BJ (cell line): ENCODE data around the gene LRP5. TPM values are rescaled to one million over a fixed set of nuclear protein-coding genes. Genes with fewer than 3 reads are reported as not detected.

ENCODE experiments used
- CTCF ChIA-PET: fragments of 350-600 bp; formaldehyde crosslinking; extraction: SDS; loops from one replicate; lab custom pipeline; 2021; ENCODE audit warnings: antibody characterized with exemption, inconsistent platforms; lab: Yijun Ruan, JAX
- POLR2A ChIA-PET: fragments of 300-600 bp; sonication (Branson Sonifier 250); formaldehyde crosslinking; extraction: SDS; loops from one replicate; lab custom pipeline; 2021; ENCODE audit warnings: antibody characterized with exemption; lab: Charles Lee
- DNase-seq: peaks from one replicate; pipeline ENCODE4 v3.0.0-alpha.2; 2011; ENCODE audit warnings: low read depth
- H3K27me3 ChIP-seq: 2 replicates; pipeline ENCODE4 v1.6.0; 2011; ENCODE audit warnings: low read length; ENCODE audit not compliant: control insufficient read depth, insufficient read depth
- H3K36me3 ChIP-seq: 2 replicates; pipeline ENCODE4 v1.5.1; 2011; ENCODE audit warnings: low read length; ENCODE audit not compliant: control insufficient read depth, insufficient read depth
- H3K4me3 ChIP-seq: 2 replicates; pipeline ENCODE4 v1.5.1; 2011; ENCODE audit warnings: low read depth, mild to moderate bottlenecking, control low read depth, low read length
- polyA plus RNA-seq: library from polyadenylated mRNA; depleted of rRNA; stranded (reverse); fragments of >200 nt; gene quantifications from 2 replicates; pipeline ENCODE4 v1.2.3, GENCODE V29; 2011
- TF ChIP-seq, protein P1 (sequence below): IDR thresholded peaks from 2 replicates; pipeline ENCODE4 v1.5.1; 2011; ENCODE audit warnings: low read depth, mild to moderate bottlenecking, control low read depth, inconsistent platforms, low read length, moderate library complexity; ENCODE audit not compliant: insufficient read depth

LRP5 gene
- polyA plus RNA-seq, 1 experiment, result 11.5 TPM

DNA sequence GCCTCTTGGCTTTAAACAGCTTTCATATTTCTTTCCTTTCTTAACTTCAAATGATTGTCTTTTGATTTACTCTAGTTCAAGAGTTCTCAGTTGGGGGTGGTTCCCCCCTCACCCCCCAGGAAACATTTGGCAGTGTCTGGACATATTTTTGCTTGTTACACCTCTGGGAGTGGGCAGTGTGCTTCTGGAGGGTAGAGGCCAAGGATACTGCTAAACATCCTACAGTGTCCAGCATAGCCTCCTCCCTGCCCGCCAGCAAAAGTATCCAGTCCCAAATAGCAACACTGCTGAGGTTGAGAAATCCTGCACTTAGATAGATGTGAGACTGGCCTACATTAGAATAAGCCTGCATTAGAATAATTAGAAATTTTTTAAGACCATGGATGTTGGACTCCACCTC, 151.3 kb downstream of the LRP5 start:
- no peak for DNase-seq
- Histone ChIP-seq H3K27me3 (no peaks in the 10 kb centered on the region), H3K4me3 (no peak overlapping the region), H3K36me3 (no peaks in the 10 kb centered on the region)
- TF ChIP-seq, protein P1, sequence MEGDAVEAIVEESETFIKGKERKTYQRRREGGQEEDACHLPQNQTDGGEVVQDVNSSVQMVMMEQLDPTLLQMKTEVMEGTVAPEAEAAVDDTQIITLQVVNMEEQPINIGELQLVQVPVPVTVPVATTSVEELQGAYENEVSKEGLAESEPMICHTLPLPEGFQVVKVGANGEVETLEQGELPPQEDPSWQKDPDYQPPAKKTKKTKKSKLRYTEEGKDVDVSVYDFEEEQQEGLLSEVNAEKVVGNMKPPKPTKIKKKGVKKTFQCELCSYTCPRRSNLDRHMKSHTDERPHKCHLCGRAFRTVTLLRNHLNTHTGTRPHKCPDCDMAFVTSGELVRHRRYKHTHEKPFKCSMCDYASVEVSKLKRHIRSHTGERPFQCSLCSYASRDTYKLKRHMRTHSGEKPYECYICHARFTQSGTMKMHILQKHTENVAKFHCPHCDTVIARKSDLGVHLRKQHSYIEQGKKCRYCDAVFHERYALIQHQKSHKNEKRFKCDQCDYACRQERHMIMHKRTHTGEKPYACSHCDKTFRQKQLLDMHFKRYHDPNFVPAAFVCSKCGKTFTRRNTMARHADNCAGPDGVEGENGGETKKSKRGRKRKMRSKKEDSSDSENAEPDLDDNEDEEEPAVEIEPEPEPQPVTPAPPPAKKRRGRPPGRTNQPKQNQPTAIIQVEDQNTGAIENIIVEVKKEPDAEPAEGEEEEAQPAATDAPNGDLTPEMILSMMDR, result no peak
- ChIA-PET POLR2A (no interaction called here), CTCF (interaction anchor here (1.4 to 1.9 kb wide), 2 partner anchors 79 to 624 kb away, joined by 3 to 4 read pairs; no protein-coding TSS in a partner anchor)

DNA sequence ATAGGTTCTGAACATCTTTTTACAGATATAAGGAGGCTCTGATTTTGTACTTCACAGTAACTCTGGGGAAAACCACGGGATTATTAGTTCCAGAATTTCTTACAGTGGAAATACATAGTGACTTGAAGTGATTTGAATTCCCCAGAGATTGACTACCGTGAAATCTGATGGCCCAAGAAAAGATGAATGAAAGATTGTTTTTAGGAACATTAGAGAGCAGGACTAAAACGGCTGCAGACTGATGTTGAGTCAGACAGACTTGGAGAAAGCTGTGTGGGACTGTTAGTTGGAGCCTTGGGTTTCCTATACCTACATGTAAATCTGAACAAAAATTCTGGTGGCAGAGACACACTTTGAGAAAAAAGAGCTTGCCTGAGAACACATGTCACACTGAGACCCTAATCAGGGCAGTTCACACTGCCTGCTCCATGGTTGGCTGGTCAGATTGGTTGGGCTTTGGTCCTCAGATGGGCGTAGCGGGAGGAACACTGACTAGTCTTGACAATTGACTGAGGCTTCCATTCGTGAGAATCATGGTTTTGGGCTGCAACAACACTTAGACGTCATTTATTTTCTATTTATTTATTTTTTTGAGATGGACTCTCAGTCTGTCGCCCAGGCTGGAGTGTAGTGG, 154.9 kb downstream of the LRP5 start:
- no peak for DNase-seq
- TF ChIP-seq, protein P1, result no peak
- ChIA-PET POLR2A (no interaction called here), CTCF (interaction anchor here (0.6 kb wide), 1 partner anchor 55 kb away, joined by 3 read pairs; no protein-coding TSS in a partner anchor)
- Histone ChIP-seq H3K27me3 (no peaks in the 10 kb centered on the region), H3K4me3 (no peak overlapping the region), H3K36me3 (peaks cover 1% of the 10 kb centered on the region)

DNA sequence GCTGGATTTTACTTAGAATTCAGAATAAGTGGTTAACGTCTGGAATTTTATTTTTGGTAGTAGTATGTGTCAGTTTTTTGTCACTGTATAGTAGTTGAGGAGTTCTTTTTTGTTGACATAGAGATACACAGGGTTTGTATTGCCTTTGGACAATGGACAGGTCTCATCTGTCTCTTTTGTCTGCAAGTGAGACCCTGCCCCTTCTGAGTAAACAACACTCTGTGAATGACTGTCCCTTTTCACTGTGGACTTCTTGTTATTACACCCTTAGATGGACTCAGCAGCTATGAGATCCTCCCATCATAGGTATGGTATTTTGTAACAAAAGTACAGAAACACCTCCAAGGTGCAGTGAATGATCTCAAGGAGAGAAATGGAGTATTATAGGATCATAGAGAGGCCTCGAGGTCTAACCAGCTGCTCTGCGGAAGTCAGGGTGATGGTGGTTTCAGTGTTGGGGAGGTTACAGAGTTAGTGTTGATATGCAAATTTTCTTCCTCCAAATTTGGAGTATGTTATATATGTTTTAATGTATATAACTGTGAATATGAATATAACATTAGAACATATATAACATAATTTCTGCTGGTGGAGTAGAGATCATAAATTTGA, 155.9 kb downstream of the LRP5 start:
- TF ChIP-seq, protein P1, result no peak
- POLR2A ChIA-PET, result no interaction called here

DNA sequence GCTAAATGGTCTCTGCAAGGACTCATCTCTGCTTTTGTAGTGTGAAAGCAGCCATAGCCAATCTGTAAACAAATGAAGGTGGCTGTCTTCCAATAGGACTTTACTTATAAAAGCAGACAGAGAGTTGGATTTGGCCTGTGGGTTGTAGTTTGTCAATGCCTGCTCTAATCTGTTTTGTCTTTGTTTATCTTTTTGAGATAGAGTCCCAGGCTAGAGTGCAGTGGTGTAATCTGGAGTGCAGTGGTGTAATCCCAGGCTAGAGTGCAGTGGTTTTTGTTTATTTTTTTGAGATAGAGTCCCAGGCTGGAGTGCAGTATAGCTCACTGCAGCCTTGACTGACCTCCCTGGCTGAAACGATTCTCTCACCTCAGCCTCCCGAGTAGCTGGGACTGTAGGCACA, 156.7 kb downstream of the LRP5 start:
- TF ChIP-seq, protein P1, result no peak
- no peak overlapping the region for H3K4me3 ChIP-seq
- POLR2A ChIA-PET, result no interaction called here
- CTCF ChIA-PET, result no interaction called here
- DNase-seq, result no peak
- H3K27me3 ChIP-seq, result no peaks in the 10 kb centered on the region
- H3K36me3 ChIP-seq, result peaks cover 1% of the 10 kb centered on the region

More for the DNA sequence above, 155.9 kb downstream of the LRP5 start:
- Histone ChIP-seq H3K27me3 (no peaks in the 10 kb centered on the region), H3K36me3 (peaks cover 1% of the 10 kb centered on the region), H3K4me3 (no peak overlapping the region)
- CTCF ChIA-PET, result no interaction called here
- DNase-seq, result no peak

DNA sequence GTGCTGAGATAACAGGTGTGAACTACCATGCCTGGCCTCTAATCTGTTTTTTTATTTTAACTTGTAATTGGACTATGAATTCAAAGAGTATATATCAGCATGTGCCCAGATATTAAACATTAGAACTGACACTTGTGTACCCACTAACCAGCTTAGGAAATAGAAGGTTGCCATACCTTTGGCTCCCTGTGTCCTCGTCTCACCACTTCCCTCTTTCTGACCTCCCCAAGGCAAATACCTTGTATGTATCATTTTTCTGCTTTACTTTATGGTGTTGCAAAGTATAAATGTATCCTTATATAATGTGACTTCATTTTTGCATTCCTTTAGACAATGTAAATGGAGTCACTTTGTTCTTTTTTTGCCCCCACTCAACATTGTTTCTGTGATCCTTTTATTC, 157.3 kb downstream of the LRP5 start:
- H3K36me3 ChIP-seq, result peaks cover 1% of the 10 kb centered on the region
- CTCF ChIA-PET, result no interaction called here
- TF ChIP-seq, protein P1, result no peak
- POLR2A ChIA-PET, result no interaction called here
- H3K27me3 ChIP-seq, result no peaks in the 10 kb centered on the region
- no peak for DNase-seq
- H3K4me3 ChIP-seq, result no peak overlapping the region
